Endothelial cell of umbilical vein (primary cell): ENCODE measurements around the gene CYFIP1. TPM values are rescaled to one million over a fixed set of nuclear protein-coding genes. Genes with fewer than 3 reads are reported as not detected.

ENCODE experiments used
- BruUV-seq: library from RNA; stranded (reverse); fragments of 400-500 nt; replicated peaks from 2 replicates; lab custom pipeline; 2021; lab: Mats Ljungman, UMichigan
- CTCF ChIA-PET: fragments of 300-600, 350-600 bp; sonication (Branson Sonifier 250); formaldehyde crosslinking; loops from one replicate; lab custom pipeline; 2021; ENCODE audit warnings: antibody characterized with exemption, inconsistent platforms; lab: Charles Lee
- POLR2A ChIA-PET: fragments of 300-600, 350-600 bp; sonication (Branson Sonifier 250); formaldehyde crosslinking; loops from one replicate; lab custom pipeline; 2021; ENCODE audit warnings: antibody characterized with exemption, inconsistent platforms; lab: Charles Lee
- DNase-seq: peaks from one replicate; pipeline ENCODE4 v3.0.0-alpha.2; 2011; ENCODE audit warnings: low read depth, low spot score
- FAIRE-seq: peaks from 2 replicates; lab custom pipeline; 2011; peaks lifted over from hg19 to GRCh38; lab: Jason Lieb, UNC
- H2AFZ ChIP-seq: 2 replicates; pipeline ENCODE4 v1.6.0; 2012; ENCODE audit warnings: low read depth, low read length, control low read depth, inconsistent platforms
- H3K27ac ChIP-seq: 2 replicates; pipeline ENCODE4 v1.5.1; 2011; ENCODE audit warnings: low read depth, mild to moderate bottlenecking, control low read depth, low read length, moderate library complexity; ENCODE audit not compliant: insufficient read depth
- H3K27me3 ChIP-seq, 2 experiments: 2 replicates each; pipeline versions ENCODE4 v1.6.0 to v1.6.1; 2011; ENCODE audit warnings: low read length in 2 of 2, mixed read lengths in 1 of 2; ENCODE audit not compliant: control insufficient read depth in 2 of 2, insufficient read depth in 2 of 2
- H3K36me3 ChIP-seq, 2 experiments: 2 replicates in 1 of 2; 3 replicates in 1 of 2; pipeline ENCODE4 v1.5.1; 2011; ENCODE audit warnings: low read length in 2 of 2, mild to moderate bottlenecking in 1 of 2, moderate library complexity in 1 of 2; ENCODE audit not compliant: control insufficient read depth in 2 of 2, insufficient read depth in 2 of 2; ENCODE audit errors: extremely low read depth in 1 of 2
- H3K4me1 ChIP-seq: 3 replicates; pipeline ENCODE4 v1.5.1; 2011; ENCODE audit warnings: mild to moderate bottlenecking, low read length; ENCODE audit not compliant: control insufficient read depth, insufficient read depth; ENCODE audit errors: extremely low read depth
- H3K4me2 ChIP-seq: 2 replicates; pipeline ENCODE4 v1.6.1; 2011; ENCODE audit warnings: low read length, control low read depth, mixed read lengths; ENCODE audit not compliant: insufficient read depth
- H3K4me3 ChIP-seq, 3 experiments: fragments of 200-600 bp in 1 of 3; sonication (generic), shearing (Covaris generic) in 1 of 3; replicated peaks in 1 of 3; 2 replicates each; pipeline ENCODE4 v1.5.1; 2011 to 2016; ENCODE audit warnings: control low read depth in 3 of 3, low read length in 3 of 3, mild to moderate bottlenecking in 2 of 3, inconsistent platforms in 1 of 3, low read depth in 1 of 3, moderate library complexity in 1 of 3; ENCODE audit not compliant: insufficient read depth in 1 of 3
- H3K79me2 ChIP-seq: 2 replicates; pipeline ENCODE4 v1.6.0; 2012; ENCODE audit warnings: low read length, inconsistent platforms; ENCODE audit not compliant: control insufficient read depth, insufficient read depth
- H3K9ac ChIP-seq: replicated peaks from 2 replicates; pipeline ENCODE3; 2011; ENCODE audit warnings: low read length, control low read depth; ENCODE audit not compliant: insufficient read depth; ENCODE audit errors: extremely low read depth
- H3K9me1 ChIP-seq: replicated peaks from 3 replicates; pipeline ENCODE4 v1.6.0; 2011; ENCODE audit warnings: mild to moderate bottlenecking, low read length; ENCODE audit not compliant: control insufficient read depth, insufficient read depth; ENCODE audit errors: extremely low read depth
- H3K9me3 ChIP-seq: replicated peaks from 2 replicates; pipeline ENCODE4 v1.5.1; 2012; ENCODE audit warnings: low read length, inconsistent platforms; ENCODE audit not compliant: control insufficient read depth, insufficient read depth
- H4K20me1 ChIP-seq: replicated peaks from 2 replicates; pipeline ENCODE3; 2011; ENCODE audit warnings: mild to moderate bottlenecking, low read length; ENCODE audit not compliant: control insufficient read depth, insufficient read depth; ENCODE audit errors: extremely low read depth
- EZH2 ChIP-seq: IDR thresholded peaks from 2 replicates; pipeline ENCODE4 v1.6.1; 2012; ENCODE audit warnings: borderline replicate concordance, low read depth, mild to moderate bottlenecking, moderate library complexity, low read length, inconsistent platforms; ENCODE audit not compliant: severe bottlenecking
- FOS ChIP-seq: IDR thresholded peaks from 2 replicates; pipeline ENCODE4 v1.6.1; 2011; ENCODE audit warnings: mild to moderate bottlenecking, low read length, moderate library complexity, borderline replicate concordance; ENCODE audit not compliant: insufficient read depth
- GATA2 ChIP-seq: IDR thresholded peaks from 2 replicates; pipeline ENCODE4 v1.7.0; 2011; ENCODE audit warnings: low read depth, mild to moderate bottlenecking, moderate library complexity, mixed read lengths, low read length; ENCODE audit not compliant: insufficient read length, insufficient read depth
- JUN ChIP-seq: IDR thresholded peaks from 2 replicates; pipeline ENCODE4 v1.6.1; 2011; ENCODE audit warnings: borderline replicate concordance, low read depth; ENCODE audit not compliant: insufficient read length, insufficient read depth
- MYC ChIP-seq: IDR thresholded peaks from one replicate; pipeline ENCODE4 v1.6.1; 2011; ENCODE audit warnings: mild to moderate bottlenecking, low read depth, low read length
- POLR2A ChIP-seq: IDR thresholded peaks from 2 replicates; pipeline ENCODE4 v1.6.1; 2012; ENCODE audit warnings: low read depth, mild to moderate bottlenecking, control low read depth, low read length
- POLR2AphosphoS5 ChIP-seq: IDR thresholded peaks from 2 replicates; pipeline ENCODE4 v1.6.1; 2012; ENCODE audit warnings: low read depth, mild to moderate bottlenecking, control low read depth, low read length, moderate library complexity; ENCODE audit not compliant: insufficient read depth
- dilution Hi-C: fragments of 300-500 bp; cut with MboI; formaldehyde crosslinking; loops from one replicate; pipeline ENCODE4 v1.15.0; 2019; ENCODE audit warnings: low sequenced_read_pairs; ENCODE audit not compliant: extremely low pct_ligation_motif_present
- intact Hi-C: fragments of 100-400 bp; cut with micrococcal nuclease; formaldehyde crosslinking; loops from one replicate; pipeline ENCODE4 v1.10.0; 2022
- polyA plus RNA-seq, 4 experiments: library from polyadenylated mRNA; depleted of rRNA in 3 of 4; stranded (reverse) in 3 of 4; unstranded in 1 of 4; fragments of >200 nt; gene quantifications; 2 replicates each; pipeline versions ENCODE4 v1.2.1 to v1.2.3, GENCODE V29; 2011 to 2012; ENCODE audit warnings: missing spikeins in 1 of 4
- total RNA-seq: library from RNA; stranded (reverse); gene quantifications from 2 replicates; pipeline ENCODE4 v1.2.3, GENCODE V29; 2021
- TF ChIP-seq, protein P1 (sequence below): IDR thresholded peaks from 2 replicates; pipeline ENCODE4 v1.6.1; 2011; ENCODE audit not compliant: insufficient read depth, insufficient read length
- TF ChIP-seq, protein P2 (sequence below), 2 donors: IDR thresholded peaks; 1 replicate in 1 of 2; 2 replicates in 1 of 2; pipeline ENCODE4 v1.5.1; 2011; ENCODE audit warnings: low read length in 2 of 2, mild to moderate bottlenecking in 2 of 2, moderate library complexity in 2 of 2, control low read depth in 1 of 2, inconsistent platforms in 1 of 2, low read depth in 1 of 2; ENCODE audit not compliant: insufficient read depth in 1 of 2; ENCODE audit errors: extremely low read depth in 1 of 2

The CYFIP1 gene
- total and polyA plus RNA-seq, 2 donors (not counting 3 experiments of a cell fraction or from before 2014, with no cell fraction given) = 81.4 to 158 TPM

DNA sequence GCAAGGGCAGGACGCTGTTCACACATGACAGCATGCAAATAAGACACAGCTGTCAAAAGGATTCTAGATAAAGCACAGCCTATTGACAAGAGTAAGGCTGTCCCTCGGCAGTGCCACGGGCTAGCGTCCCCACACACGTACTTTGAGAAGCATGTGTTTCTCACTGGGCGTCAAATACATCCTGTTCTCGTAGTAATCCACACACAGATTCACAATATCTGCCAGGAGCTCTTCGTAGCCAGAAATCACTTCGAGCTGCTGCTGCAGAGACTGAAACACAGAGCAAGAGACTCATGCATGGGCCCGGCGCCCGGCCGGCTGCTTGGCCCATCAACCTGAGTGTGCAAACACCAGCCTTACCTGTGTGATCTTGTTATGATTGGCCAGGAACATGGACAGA lies 41.1 kb downstream of the CYFIP1 start:
- Histone ChIP-seq H4K20me1 (no peaks in the 10 kb centered on the region), H3K9me3 (no peaks in the 10 kb centered on the region), H3K36me3 (peaks cover 13 to 25% of the 10 kb centered on the region in 2 experiments), H3K27ac (no peak overlapping the region), H3K9ac (no peak overlapping the region), H3K4me1 (no peaks in the 10 kb centered on the region), H3K4me3 (no peak overlapping the region), H2AFZ (no peak overlapping the region), H3K9me1 (no peaks in the 10 kb centered on the region), H3K27me3 (no peaks in the 10 kb centered on the region), H3K4me2 (no peak overlapping the region), H3K79me2 (no peaks in the 10 kb centered on the region)
- dilution Hi-C loops = no loop called here
- TF ChIP-seq MYC = no peak
- TF ChIP-seq, protein P1, sequence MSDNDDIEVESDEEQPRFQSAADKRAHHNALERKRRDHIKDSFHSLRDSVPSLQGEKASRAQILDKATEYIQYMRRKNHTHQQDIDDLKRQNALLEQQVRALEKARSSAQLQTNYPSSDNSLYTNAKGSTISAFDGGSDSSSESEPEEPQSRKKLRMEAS = no peak
- TF ChIP-seq GATA2 = no peak
- intact Hi-C loops = no loop called here
- FAIRE-seq (no peak), DNase-seq (no peak)
- no TSS peak for BruUV-seq
- ChIA-PET CTCF (interaction anchor here (1.2 kb wide), 1 partner anchor 10 kb away, joined by 5 read pairs; no protein-coding TSS in a partner anchor), POLR2A (no interaction called here)

DNA sequence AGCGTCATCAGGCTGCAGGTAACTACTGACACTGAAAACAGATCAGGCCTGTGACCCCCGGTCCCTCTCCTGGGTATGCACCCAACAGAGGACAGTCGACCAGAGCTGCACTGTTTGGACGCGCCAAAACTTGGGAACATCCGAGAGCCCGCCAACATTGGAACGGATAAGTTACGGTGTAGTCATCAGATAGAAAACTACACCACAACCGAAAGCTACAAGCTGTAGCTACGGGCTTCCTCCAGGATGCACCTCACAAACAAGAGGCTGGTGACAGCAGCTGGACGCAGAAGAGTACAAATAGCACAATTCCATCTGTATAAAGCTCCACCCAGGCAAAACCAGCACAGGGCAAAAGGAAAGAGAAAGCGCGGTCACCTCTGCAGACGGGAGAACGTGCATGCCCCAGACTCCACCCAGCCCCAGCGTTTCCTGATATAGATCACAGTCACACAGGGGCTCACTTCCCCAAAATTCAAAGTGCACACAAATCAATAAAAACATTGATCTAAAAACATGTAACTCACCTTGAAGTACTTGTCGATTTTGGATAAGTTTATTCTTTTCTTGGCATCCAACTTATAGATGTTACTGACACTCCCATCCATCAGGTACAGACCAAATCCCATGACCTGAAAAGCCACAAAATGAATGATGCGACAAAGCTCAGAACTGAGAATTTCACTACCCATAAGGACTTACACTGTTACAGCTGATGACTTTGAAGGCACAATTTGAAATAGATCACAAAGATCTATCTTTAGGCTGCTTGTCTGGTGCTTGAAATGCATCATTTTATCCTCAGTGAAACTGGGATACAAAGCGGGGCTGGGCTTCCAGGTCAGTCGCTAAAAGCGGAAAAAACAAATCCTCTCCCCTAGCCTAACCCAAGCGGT lies 43.3 kb downstream of the CYFIP1 start:
- H3K9me1 ChIP-seq = no peaks in the 10 kb centered on the region
- no peak for TF ChIP-seq JUN
- TF ChIP-seq FOS = no peak
- TF ChIP-seq MYC = no peak
- TF ChIP-seq POLR2A = no peak
- TF ChIP-seq, protein P2, sequence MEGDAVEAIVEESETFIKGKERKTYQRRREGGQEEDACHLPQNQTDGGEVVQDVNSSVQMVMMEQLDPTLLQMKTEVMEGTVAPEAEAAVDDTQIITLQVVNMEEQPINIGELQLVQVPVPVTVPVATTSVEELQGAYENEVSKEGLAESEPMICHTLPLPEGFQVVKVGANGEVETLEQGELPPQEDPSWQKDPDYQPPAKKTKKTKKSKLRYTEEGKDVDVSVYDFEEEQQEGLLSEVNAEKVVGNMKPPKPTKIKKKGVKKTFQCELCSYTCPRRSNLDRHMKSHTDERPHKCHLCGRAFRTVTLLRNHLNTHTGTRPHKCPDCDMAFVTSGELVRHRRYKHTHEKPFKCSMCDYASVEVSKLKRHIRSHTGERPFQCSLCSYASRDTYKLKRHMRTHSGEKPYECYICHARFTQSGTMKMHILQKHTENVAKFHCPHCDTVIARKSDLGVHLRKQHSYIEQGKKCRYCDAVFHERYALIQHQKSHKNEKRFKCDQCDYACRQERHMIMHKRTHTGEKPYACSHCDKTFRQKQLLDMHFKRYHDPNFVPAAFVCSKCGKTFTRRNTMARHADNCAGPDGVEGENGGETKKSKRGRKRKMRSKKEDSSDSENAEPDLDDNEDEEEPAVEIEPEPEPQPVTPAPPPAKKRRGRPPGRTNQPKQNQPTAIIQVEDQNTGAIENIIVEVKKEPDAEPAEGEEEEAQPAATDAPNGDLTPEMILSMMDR (IDR thresholded peaks at IDR 0.05; ENCODE audit: extremely low read depth in 1 of 2, insufficient read depth in 1 of 2, low read depth in 1 of 2, low read length in 2 of 2) = no peak
- TF ChIP-seq, protein P1 = no peak
- TF ChIP-seq EZH2 = no peak
- TF ChIP-seq POLR2AphosphoS5 = no peak
- TF ChIP-seq GATA2 = no peak
- H2AFZ ChIP-seq = no peak overlapping the region
- intact Hi-C loops (no loop called here), dilution Hi-C loops (no loop called here)
- H3K4me3 ChIP-seq = no peak overlapping the region
- H3K4me1 ChIP-seq = peaks cover 4% of the 10 kb centered on the region
- no TSS peak for BruUV-seq
- no peaks in the 10 kb centered on the region for H3K9me3 ChIP-seq
- H3K27me3 ChIP-seq = no peaks in the 10 kb centered on the region
- no peak overlapping the region for H3K9ac ChIP-seq
- FAIRE-seq (no peak), DNase-seq (no peak)
- ChIA-PET CTCF (interaction anchor here (1.5 kb wide), 1 partner anchor 12 kb away, joined by 4 read pairs; no protein-coding TSS in a partner anchor), POLR2A (no interaction called here)
- no peak overlapping the region for H3K4me2 ChIP-seq
- no peaks in the 10 kb centered on the region for H3K79me2 ChIP-seq
- H4K20me1 ChIP-seq = no peaks in the 10 kb centered on the region
- peaks cover 6 to 20% of the 10 kb centered on the region in 2 experiments for H3K36me3 ChIP-seq
- no peak overlapping the region for H3K27ac ChIP-seq
